GM19099 (cell line): ENCODE data around the gene CACNA1C.

Experiments used
- POLR2A ChIP-seq: IDR thresholded peaks from 3 replicates; pipeline ENCODE4 v1.6.1; 2011; ENCODE audit warnings: low read depth; ENCODE audit not compliant: insufficient read length; ENCODE audit errors: extremely low read depth

The CACNA1C gene

GRCh38 chr12:2681450-2682205 lies 628.8 kb downstream of the CACNA1C start:
- TF ChIP-seq POLR2A: no peak

GRCh38 chr12:2682296-2683251 lies 629.8 kb downstream of the CACNA1C start:
- no peak for TF ChIP-seq POLR2A

GRCh38 chr12:2683283-2684025 lies 630.7 kb downstream of the CACNA1C start:
- no peak for TF ChIP-seq POLR2A

- no peak for TF ChIP-seq POLR2A
These were observed 633.5 kb downstream of the CACNA1C start for GRCh38 chr12:2686280-2686646.

- no peak for TF ChIP-seq POLR2A
These were observed 634.3 kb downstream of the CACNA1C start for GRCh38 chr12:2687058-2687457.

GRCh38 chr12:2687726-2688125 lies 634.9 kb downstream of the CACNA1C start:
- TF ChIP-seq POLR2A: no peak

GRCh38 chr12:2688381-2688931 lies 635.7 kb downstream of the CACNA1C start:
- TF ChIP-seq POLR2A: no peak

GRCh38 chr12:2689393-2689792 lies 636.6 kb downstream of the CACNA1C start:
- TF ChIP-seq POLR2A: no peak

GRCh38 chr12:2689879-2690278 lies 637.1 kb downstream of the CACNA1C start:
- no peak for TF ChIP-seq POLR2A

GRCh38 chr12:2690348-2691005 lies 637.7 kb downstream of the CACNA1C start:
- no peak for TF ChIP-seq POLR2A

GRCh38 chr12:2691006-2691344 lies 638.2 kb downstream of the CACNA1C start:
- TF ChIP-seq POLR2A: no peak

- no peak for TF ChIP-seq POLR2A
These were observed 638.7 kb downstream of the CACNA1C start for GRCh38 chr12:2691345-2692071.

- TF ChIP-seq POLR2A: no peak
These were observed 639.3 kb downstream of the CACNA1C start for GRCh38 chr12:2692080-2692479.
